ENCODE data around the gene HLA-B.

DNA sequence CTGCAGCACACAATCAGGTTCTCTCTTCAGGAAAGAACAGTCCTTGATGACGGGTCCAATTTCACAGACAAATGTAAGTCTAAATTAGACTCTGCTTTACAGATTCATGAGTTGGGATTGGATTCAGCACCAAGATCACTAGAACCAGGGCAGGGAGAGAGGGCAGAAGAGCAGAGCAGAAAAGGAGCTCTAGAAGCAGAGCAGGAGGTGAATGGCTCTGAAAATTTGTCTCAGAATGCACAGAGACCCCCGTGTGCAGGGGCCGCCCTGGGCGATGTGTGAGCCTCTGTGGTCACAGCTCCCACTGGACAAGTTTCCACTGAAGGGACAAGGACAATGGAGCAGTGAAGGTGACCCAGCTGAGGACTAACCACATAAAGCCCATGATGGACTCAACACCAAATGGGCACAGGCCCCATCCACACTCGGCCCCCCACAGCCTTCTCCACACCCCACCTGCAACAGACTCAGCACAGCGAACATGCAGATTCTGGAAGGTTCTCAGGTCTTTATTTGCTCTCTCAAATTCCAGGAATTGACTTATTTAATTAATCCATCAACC, 3.5 kb downstream of the HLA-B start:
- TF ChIP-seq CTCF (IDR thresholded peaks at IDR 0.05) (no peak), POLR2A (IDR thresholded peaks at IDR 0.05) (no peak)

All from thyroid gland (tissue), 4 donors.